Mammary epithelial cell (primary cell): Measurements from ENCODE around the gene ICAM1.

Experiments
- CTCF ChIP-seq, 2 donors: IDR thresholded peaks in 1 of 2; conservative IDR thresholded peaks in 1 of 2; 2 replicates each; pipeline ENCODE4 v1.5.1; 2011 to 2012; ENCODE audit warnings: inconsistent platforms in 2 of 2, low read length in 2 of 2, mild to moderate bottlenecking in 2 of 2, control low read depth in 1 of 2, low read depth in 1 of 2; ENCODE audit not compliant: insufficient read depth in 1 of 2; ENCODE audit errors: extremely low read depth in 1 of 2
- EZH2 ChIP-seq: IDR thresholded peaks from 2 replicates; pipeline ENCODE4 v1.6.1; 2012; ENCODE audit warnings: low read length, inconsistent platforms, borderline replicate concordance

GRCh38 chr19:10278935-10279334 is 8.0 kb downstream of the ICAM1 start:
- no peak for TF ChIP-seq CTCF (conservative IDR thresholded peaks at IDR 0.05 in 1 of 2, IDR thresholded peaks at IDR 0.05 in 1 of 2; ENCODE audit: extremely low read depth in 1 of 2, insufficient read depth in 1 of 2, low read depth in 1 of 2, low read length in 2 of 2)
- TF ChIP-seq EZH2 = no peak
